ENCODE data around the gene ROR1.

GRCh38 chr1:64050601-64051000 lies 276.8 kb downstream of the ROR1 start:
- TF ChIP-seq POLR2AphosphoS5 (IDR thresholded peaks at IDR 0.05; ENCODE audit: control insufficient read depth, insufficient read depth, low read depth, low read length) (no peak), ZNF589 (CRISPR knock-in tag; IDR thresholded peaks at IDR 0.05; ENCODE audit: low read depth) (no peak), STAT5B (CRISPR knock-in tag; IDR thresholded peaks at IDR 0.05) (no peak), CTCF (IDR thresholded peaks at IDR 0.05 in 2 of 3, conservative IDR thresholded peaks at IDR 0.05 in 1 of 3; ENCODE audit: insufficient read depth in 2 of 3, low read depth in 1 of 3, low read length in 3 of 3) (no peak)
